ENCODE data around the gene MICU2. TPM values are rescaled to one million over a fixed set of nuclear protein-coding genes. Genes with fewer than 3 reads are reported as not detected.

Gene MICU2
- total RNA-seq, 2 experiments from 2014 or later: 34.6 to 35.1 TPM

DNA sequence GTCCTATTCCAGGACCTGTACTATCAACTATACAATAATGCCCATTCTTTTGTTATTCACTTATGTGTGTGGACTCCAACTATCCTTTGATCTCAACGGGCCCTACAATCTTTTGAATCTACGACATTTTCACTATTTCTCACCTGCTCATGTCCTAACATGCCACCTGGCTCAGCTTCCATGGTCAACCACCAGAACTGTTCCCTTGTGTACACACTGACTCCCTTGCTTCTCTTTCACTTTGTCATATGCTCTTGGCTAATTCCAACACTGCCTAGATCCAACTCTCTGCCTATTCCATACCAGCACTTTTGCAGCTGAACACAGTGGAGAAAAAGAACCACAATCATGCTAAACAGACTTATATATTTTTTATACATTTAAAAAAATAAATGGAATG is 53.1 kb downstream of the MICU2 start:
- Mint-ChIP-seq H3K27me3 (no peaks in the 10 kb centered on the region), H3K27ac (no peak overlapping the region), H3K9me3 (ENCODE audit: low read depth) (no peaks in the 10 kb centered on the region), H3K4me1 (no peaks in the 10 kb centered on the region), H3K4me3 (no peak overlapping the region), H3K36me3 (peaks cover 20% of the 10 kb centered on the region)
- ATAC-seq: no peak
- CTCF ChIA-PET: no interaction called here
- no peak for DNase-seq

DNA sequence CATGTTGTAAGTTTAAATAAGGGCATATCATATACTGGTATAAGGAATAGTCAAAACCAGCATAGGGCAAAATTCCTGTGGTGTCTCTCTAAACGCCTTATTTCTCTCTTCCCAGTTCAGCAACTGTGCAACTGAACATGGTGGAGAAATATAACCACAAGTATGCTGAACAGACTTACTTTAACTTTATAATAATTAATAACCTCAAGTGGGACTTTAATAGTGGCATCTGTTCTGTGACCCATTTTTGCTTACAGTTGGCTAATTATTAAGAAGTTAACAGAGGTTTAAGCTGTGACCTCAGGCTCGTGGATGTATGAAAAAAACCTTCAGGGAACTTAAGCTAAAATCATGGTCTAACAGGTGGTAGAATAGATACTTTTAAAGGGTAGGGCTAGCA is 54.3 kb downstream of the MICU2 start:
- Mint-ChIP-seq H3K4me3 (no peak overlapping the region), H3K27me3 (no peaks in the 10 kb centered on the region), H3K4me1 (no peaks in the 10 kb centered on the region), H3K36me3 (peaks cover 22% of the 10 kb centered on the region), H3K27ac (no peak overlapping the region), H3K9me3 (ENCODE audit: low read depth) (no peaks in the 10 kb centered on the region)
- ATAC-seq (no peak), DNase-seq (no peak)
- CTCF ChIA-PET: no interaction called here

DNA sequence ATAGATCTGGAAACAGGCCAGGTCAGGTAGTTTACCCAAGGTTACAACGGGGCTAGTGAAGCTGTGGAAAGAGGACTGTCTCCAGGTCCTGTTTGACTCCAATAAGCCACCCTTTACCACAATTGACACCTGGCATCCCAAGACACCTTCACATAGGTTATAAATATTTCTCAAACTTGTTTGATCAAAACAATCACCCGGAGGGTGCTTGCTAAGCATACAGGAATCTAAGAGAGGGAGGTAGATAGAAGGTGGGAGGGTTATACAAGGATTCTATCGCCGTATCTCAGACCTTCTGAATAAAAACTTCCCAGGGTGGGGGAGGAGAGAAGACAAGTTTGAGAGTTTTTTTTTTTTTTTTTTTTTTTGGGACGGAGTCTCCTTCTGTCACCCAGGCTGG is 55.4 kb downstream of the MICU2 start:
- Mint-ChIP-seq H3K9me3 (ENCODE audit: low read depth) (no peaks in the 10 kb centered on the region), H3K27me3 (no peaks in the 10 kb centered on the region), H3K4me3 (no peak overlapping the region), H3K27ac (no peak overlapping the region), H3K4me1 (no peaks in the 10 kb centered on the region), H3K36me3 (peaks cover 25% of the 10 kb centered on the region)
- ATAC-seq (no peak), DNase-seq (no peak)
- CTCF ChIA-PET: no interaction called here

DNA sequence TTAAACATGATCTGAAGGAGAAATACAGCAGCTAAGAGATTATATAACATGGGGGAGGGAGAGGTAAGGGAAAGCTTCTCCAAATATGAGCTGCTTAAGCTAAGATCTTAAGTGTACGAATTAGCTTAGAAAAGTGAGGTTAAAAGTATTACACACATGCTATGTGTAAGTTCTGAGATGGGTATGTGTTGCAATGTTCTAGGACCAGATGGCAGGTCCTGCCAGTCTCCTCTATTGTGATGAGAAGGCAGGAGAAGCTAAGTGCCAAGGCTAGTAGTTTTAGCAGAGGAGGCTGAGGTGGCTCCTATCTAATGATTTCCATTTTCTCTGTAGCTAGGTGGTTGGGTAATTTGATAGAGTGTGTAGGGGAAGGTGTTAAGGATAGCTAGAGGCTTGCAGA is 57.6 kb downstream of the MICU2 start:
- Mint-ChIP-seq H3K9me3 (ENCODE audit: low read depth) (no peaks in the 10 kb centered on the region), H3K27ac (no peak overlapping the region), H3K27me3 (no peaks in the 10 kb centered on the region), H3K4me3 (no peak overlapping the region), H3K4me1 (peaks cover 4% of the 10 kb centered on the region), H3K36me3 (peaks cover 15% of the 10 kb centered on the region)
- CTCF ChIA-PET: interaction anchor here (1.3 kb wide), 1 partner anchor 12 kb away, joined by 4 read pairs; no protein-coding TSS in a partner anchor
- no peak for ATAC-seq
- DNase-seq: no peak

DNA sequence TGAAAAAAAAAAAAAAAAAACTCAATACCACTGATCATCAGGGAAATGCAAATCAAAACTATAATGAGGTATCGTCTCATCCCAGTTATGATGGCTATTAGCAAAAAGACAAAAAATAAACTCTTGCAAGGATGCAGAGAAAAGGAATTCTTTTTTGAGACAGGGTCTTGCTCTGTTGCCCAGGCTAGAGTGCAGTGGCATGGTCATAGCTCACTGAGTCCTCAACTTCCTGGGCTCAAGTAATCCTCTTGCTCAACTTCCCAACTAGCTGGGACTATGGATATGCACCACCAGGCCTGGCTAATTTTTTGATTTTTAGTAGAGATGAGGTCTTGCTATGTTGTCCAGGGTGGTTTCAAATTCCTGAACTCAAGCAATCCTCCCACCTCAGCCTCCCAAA is 59.5 kb downstream of the MICU2 start:
- Mint-ChIP-seq H3K9me3 (ENCODE audit: low read depth) (no peaks in the 10 kb centered on the region), H3K27me3 (no peaks in the 10 kb centered on the region), H3K27ac (no peak overlapping the region), H3K4me3 (no peak overlapping the region), H3K4me1 (peaks cover 8% of the 10 kb centered on the region), H3K36me3 (peaks cover 18% of the 10 kb centered on the region)
- ATAC-seq (no peak), DNase-seq (no peak)
- CTCF ChIA-PET: no interaction called here

DNA sequence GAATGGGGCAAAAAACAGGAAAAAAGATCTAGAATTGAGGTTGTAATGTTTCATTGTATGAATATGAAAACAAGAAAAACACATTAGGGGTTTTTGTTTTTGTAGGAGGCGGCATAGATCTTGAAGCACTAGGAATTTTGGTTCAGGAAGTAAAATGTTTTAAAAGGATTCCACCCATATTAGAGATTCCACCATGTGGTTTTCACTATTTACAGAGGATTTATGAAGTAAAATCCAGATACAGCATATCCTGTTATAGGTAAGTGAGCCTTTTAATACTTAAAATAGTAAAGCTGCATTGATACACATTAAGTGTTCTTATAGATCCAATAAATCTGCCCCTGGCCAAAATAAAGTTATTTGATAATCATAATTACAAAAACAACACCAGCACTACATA is 61.4 kb downstream of the MICU2 start:
- ATAC-seq (no peak), DNase-seq (no peak)
- Mint-ChIP-seq H3K4me3 (no peak overlapping the region), H3K4me1 (peaks cover 8% of the 10 kb centered on the region), H3K27ac (no peak overlapping the region), H3K9me3 (ENCODE audit: low read depth) (no peaks in the 10 kb centered on the region), H3K27me3 (no peaks in the 10 kb centered on the region), H3K36me3 (peaks cover 27% of the 10 kb centered on the region)
- CTCF ChIA-PET: no interaction called here

DNA sequence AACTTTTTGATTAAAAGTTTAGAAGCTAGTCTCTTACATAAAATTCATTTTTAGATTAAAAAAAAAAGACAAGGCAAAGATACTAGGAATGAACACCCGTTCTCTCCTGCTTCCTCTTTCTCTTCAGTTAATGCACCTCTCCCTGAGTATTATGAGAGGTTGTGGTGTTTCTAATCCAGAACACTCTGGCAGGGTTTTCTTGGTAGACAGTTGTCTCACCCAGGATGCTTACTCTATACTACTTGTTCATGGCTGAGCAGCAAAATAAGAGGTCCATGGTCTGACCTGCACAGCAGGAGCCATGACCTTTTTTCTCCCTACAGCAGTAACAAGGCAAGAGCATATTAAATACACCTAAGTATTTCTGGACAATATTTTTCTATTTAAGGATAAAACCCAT is 62.0 kb downstream of the MICU2 start:
- H3K4me3 Mint-ChIP-seq: no peak overlapping the region
- DNase-seq (no peak), ATAC-seq (no peak)
- H3K4me1 Mint-ChIP-seq: peaks cover 8% of the 10 kb centered on the region
- no peak overlapping the region for H3K27ac Mint-ChIP-seq
- H3K9me3 Mint-ChIP-seq (ENCODE audit: low read depth): no peaks in the 10 kb centered on the region
- CTCF ChIA-PET: no interaction called here
- peaks cover 28% of the 10 kb centered on the region for H3K36me3 Mint-ChIP-seq
- H3K27me3 Mint-ChIP-seq: no peaks in the 10 kb centered on the region

DNA sequence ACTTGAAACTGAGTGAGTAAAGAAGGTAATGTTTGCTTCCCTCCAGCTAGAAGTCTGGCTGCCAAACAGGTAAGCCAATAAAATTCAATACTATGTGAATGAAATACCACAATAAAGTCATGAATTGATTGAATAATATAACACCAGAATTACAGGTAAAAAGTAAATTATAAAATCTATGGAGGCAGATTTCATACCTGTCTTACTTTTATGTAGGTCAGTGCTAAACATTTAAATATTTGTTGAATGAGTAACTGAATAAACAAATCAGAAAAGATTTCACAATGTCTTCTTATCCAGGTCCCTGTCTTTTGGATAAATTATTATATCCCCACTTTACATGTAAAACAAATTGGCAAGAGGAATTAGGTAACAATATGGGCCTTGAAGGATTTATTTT is 62.7 kb downstream of the MICU2 start:
- H3K27me3 Mint-ChIP-seq: no peaks in the 10 kb centered on the region
- H3K4me3 Mint-ChIP-seq: no peak overlapping the region
- no peaks in the 10 kb centered on the region for H3K9me3 Mint-ChIP-seq (ENCODE audit: low read depth)
- DNase-seq (no peak), ATAC-seq (no peak)
- peaks cover 26% of the 10 kb centered on the region for H3K36me3 Mint-ChIP-seq
- H3K4me1 Mint-ChIP-seq: peaks cover 8% of the 10 kb centered on the region
- CTCF ChIA-PET: no interaction called here
- H3K27ac Mint-ChIP-seq: no peak overlapping the region

DNA sequence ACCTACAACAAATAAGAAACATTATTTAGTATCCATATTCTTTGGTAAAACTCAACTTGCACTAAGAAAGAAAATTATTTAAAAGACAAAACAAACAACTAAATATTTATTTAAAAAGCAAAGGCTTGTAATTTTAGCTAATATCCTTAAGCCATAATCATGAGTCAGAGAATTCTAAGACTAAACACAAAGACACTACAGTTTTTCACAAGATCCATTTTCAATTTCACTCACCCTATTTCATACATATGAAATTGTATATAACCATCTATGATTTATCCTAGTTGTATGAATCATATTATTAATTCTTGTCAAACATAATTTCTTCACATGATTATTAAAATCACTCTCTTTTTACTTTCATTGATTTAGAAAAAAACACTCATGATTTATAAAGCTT is 64.3 kb downstream of the MICU2 start:
- Mint-ChIP-seq H3K4me1 (peaks cover 8% of the 10 kb centered on the region), H3K27me3 (no peaks in the 10 kb centered on the region), H3K4me3 (no peak overlapping the region), H3K27ac (no peak overlapping the region), H3K36me3 (peaks cover 21% of the 10 kb centered on the region), H3K9me3 (ENCODE audit: low read depth) (no peaks in the 10 kb centered on the region)
- CTCF ChIA-PET: interaction anchor here (0.5 to 0.6 kb wide), 2 partner anchors 14 to 383 kb away, joined by 3 read pairs; no protein-coding TSS in a partner anchor
- ATAC-seq (no peak), DNase-seq (no peak)

DNA sequence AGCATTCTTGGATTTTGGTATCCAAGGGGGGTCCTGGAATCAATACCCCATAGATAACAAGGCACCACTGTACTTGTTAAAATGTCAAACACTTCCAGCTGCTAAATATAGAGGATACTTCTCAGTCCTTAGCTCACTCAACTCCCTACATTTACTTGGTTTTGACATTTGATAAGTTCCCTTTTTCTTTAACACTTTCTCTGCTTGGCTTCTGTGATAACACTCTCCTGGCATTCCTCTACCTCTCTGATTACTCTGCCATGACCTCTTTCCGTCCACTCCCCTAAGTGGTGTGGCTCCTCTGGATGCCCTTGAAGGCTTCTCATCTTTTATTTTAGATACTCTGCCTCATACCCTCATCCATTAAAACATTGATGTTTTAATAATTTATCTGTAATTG is 65.2 kb downstream of the MICU2 start:
- H3K9me3 Mint-ChIP-seq (ENCODE audit: low read depth): no peaks in the 10 kb centered on the region
- peaks cover 8% of the 10 kb centered on the region for H3K4me1 Mint-ChIP-seq
- ATAC-seq (no peak), DNase-seq (no peak)
- no peak overlapping the region for H3K27ac Mint-ChIP-seq
- peaks cover 18% of the 10 kb centered on the region for H3K36me3 Mint-ChIP-seq
- H3K27me3 Mint-ChIP-seq: no peaks in the 10 kb centered on the region
- CTCF ChIA-PET: no interaction called here
- no peak overlapping the region for H3K4me3 Mint-ChIP-seq

DNA sequence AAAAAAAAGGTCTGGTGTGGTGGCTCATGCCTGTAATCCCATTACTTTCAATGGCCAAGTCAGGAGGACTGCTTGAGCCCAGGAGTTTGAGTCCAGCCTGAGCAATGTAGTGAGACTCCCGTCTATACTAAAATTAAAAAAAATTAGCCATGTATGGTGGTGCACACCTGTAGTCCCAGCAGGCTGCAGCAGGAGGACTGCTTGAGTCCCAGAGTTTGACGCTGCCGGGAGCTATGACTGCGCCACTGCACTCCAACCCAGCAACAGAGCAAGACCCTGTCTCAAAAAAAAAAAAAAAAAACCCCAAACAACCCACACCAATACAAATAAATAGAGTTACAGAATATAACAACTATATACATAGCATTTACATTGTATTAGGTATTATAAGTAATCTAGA is 65.7 kb downstream of the MICU2 start:
- no peaks in the 10 kb centered on the region for H3K9me3 Mint-ChIP-seq (ENCODE audit: low read depth)
- no peak overlapping the region for H3K4me3 Mint-ChIP-seq
- no peak overlapping the region for H3K27ac Mint-ChIP-seq
- CTCF ChIA-PET: no interaction called here
- no peak for DNase-seq
- H3K4me1 Mint-ChIP-seq: peaks cover 8% of the 10 kb centered on the region
- ATAC-seq: no peak
- H3K36me3 Mint-ChIP-seq: peaks cover 18% of the 10 kb centered on the region
- no peaks in the 10 kb centered on the region for H3K27me3 Mint-ChIP-seq

DNA sequence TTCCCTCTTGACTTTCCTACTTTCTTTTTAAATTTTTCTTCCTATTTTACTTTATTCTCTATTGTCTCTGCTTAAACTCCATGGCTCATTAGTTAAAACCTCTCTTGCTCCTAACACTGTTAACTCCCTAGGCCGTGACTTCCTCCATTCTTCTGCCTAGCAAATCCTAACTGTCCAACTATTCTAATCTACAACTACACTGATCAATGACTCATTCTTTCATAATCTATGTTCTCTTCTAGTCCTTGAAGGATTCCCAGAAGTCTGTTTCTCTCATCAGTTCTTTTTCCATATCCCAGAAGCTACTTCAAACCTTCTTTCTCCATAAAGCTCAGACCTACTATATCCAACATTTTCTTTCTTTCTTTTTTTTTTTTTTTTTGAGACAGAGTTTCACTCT is 66.9 kb downstream of the MICU2 start:
- Mint-ChIP-seq H3K27me3 (no peaks in the 10 kb centered on the region), H3K36me3 (peaks cover 21% of the 10 kb centered on the region), H3K9me3 (ENCODE audit: low read depth) (no peaks in the 10 kb centered on the region), H3K4me3 (no peak overlapping the region), H3K27ac (no peak overlapping the region), H3K4me1 (peaks cover 5% of the 10 kb centered on the region)
- CTCF ChIA-PET: no interaction called here
- DNase-seq (no peak), ATAC-seq (no peak)

DNA sequence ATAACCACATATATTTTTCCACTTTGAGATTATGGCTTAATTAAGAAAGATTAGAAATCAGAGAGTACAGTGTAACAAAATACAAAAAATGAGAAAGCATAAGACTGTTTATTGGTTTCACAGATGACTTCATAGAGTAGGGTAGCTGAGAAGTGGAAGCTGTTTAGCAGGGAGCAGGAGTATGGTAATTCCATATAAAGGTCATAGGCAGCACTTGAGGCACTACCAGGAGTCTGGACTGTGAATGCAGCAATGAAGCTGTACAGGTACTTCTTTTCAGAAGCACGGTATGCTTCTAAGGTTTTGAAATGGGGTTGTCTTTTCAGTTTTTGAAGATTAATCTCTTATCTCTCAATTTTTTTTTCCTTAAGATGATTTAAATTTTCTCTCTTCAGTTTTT is 69.2 kb downstream of the MICU2 start:
- Mint-ChIP-seq H3K4me1 (peaks cover 3% of the 10 kb centered on the region), H3K36me3 (peaks cover 18% of the 10 kb centered on the region), H3K27ac (no peak overlapping the region), H3K9me3 (ENCODE audit: low read depth) (no peaks in the 10 kb centered on the region), H3K4me3 (no peak overlapping the region), H3K27me3 (no peaks in the 10 kb centered on the region)
- DNase-seq (no peak), ATAC-seq (no peak)
- CTCF ChIA-PET: no interaction called here

DNA sequence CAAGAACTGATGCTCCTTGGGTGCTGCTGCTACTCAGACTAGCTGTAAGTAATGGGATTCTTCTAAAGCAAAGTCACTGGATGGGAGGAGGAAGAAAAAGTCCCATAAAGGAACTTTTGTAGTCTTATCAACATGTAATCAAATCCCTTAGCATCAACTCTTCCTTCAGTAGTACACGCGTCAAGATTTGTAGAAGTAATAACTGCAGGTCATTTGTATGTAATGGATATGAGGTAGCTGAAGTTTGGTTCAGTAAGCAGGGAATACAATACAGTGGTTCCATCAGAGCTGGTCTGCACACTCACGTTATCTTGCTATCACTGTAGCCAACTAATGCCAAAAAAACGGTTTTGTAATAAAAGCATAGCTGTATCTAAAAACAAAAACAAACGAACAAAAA is 72.5 kb downstream of the MICU2 start:
- no peaks in the 10 kb centered on the region for H3K9me3 Mint-ChIP-seq (ENCODE audit: low read depth)
- no peak overlapping the region for H3K27ac Mint-ChIP-seq
- CTCF ChIA-PET: no interaction called here
- H3K27me3 Mint-ChIP-seq: no peaks in the 10 kb centered on the region
- DNase-seq: no peak
- no peak overlapping the region for H3K4me3 Mint-ChIP-seq
- H3K4me1 Mint-ChIP-seq: peaks cover 3% of the 10 kb centered on the region
- H3K36me3 Mint-ChIP-seq: peaks cover 6% of the 10 kb centered on the region
- ATAC-seq: no peak

DNA sequence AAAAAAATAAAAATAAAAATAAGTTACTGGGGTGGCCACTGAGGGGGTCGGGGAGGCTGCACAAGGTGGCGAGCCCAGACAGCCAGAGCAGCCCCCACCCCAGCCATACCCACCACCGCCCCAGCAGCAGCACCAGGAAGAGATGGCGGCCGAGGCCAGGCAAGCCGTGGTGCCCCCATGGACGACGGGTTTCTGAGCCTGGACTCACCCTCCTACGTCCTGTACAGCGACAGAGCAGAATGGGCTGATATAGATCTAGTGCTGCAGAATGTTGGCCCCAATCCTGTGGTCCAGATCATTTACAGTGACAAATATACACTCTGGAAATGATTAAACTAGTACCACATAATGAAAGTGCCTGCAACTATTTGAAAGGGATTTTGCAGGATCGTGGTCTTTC is 73.3 kb downstream of the MICU2 start:
- H3K9me3 Mint-ChIP-seq (ENCODE audit: low read depth): no peaks in the 10 kb centered on the region
- ATAC-seq (no peak), DNase-seq (no peak)
- H3K36me3 Mint-ChIP-seq: peaks cover 10% of the 10 kb centered on the region
- no peak overlapping the region for H3K4me3 Mint-ChIP-seq
- no peak overlapping the region for H3K27ac Mint-ChIP-seq
- H3K4me1 Mint-ChIP-seq: peaks cover 3% of the 10 kb centered on the region
- CTCF ChIA-PET: no interaction called here
- no peaks in the 10 kb centered on the region for H3K27me3 Mint-ChIP-seq
